Measurements from ENCODE around the gene INPP5A. TPM values are rescaled to one million over a fixed set of nuclear protein-coding genes. Genes with fewer than 3 reads are reported as not detected.

INPP5A gene
- total RNA-seq, 1 experiment from 2014 or later = 22.6 TPM

DNA sequence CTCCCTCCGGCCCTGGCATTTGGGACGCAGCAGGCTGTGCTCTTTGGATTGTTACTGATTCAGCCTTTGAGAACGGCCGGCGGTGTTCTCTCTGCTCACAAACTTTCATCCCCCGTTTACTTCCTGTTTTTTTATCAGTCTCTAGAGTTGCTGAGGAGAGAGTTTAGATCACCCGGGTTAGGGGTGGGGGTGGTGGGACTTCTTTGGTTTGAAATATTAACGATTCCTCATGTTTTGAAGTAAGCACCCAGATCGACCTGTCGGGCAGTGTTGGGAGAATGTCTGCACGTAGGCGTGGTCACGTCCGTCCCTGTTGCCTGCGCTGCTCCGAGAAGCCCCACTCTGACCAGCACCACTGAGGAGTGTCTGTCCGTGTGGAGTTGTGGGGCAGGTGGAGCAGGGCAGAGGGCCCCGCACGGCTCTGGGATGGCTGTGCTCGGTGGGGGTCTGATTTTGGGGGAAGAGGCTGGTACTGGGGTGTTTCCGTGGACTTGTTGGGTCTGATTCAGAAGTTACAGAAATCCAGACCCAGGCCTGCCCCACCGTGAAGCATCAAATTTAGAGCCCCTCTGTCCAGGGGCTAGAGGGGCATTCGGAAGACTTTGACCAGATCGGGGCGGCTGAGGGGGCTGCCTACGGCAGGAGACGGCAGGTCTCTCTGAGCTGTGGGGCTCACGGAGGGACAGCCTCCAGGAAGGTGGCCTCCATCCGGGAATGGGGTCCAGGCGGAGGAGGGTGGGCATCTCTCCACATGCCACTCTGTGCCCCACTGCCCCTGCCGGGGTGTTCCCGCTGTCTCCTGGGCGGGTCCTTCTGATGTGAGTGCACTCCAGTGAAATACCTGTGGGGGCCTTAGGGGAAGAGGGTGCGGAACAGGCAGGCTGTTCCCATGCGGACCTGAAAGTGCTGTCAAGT, 7.4 kb downstream of the INPP5A start:
- TF ChIP-seq, protein P1, sequence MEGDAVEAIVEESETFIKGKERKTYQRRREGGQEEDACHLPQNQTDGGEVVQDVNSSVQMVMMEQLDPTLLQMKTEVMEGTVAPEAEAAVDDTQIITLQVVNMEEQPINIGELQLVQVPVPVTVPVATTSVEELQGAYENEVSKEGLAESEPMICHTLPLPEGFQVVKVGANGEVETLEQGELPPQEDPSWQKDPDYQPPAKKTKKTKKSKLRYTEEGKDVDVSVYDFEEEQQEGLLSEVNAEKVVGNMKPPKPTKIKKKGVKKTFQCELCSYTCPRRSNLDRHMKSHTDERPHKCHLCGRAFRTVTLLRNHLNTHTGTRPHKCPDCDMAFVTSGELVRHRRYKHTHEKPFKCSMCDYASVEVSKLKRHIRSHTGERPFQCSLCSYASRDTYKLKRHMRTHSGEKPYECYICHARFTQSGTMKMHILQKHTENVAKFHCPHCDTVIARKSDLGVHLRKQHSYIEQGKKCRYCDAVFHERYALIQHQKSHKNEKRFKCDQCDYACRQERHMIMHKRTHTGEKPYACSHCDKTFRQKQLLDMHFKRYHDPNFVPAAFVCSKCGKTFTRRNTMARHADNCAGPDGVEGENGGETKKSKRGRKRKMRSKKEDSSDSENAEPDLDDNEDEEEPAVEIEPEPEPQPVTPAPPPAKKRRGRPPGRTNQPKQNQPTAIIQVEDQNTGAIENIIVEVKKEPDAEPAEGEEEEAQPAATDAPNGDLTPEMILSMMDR (conservative IDR thresholded peaks at IDR 0.05; ENCODE audit: low read depth, low read length) = no peak
- TF ChIP-seq EZH2phosphoT487 (IDR thresholded peaks at IDR 0.05; ENCODE audit: borderline replicate concordance, low read length) = no peak
- TF ChIP-seq EZH2 (IDR thresholded peaks at IDR 0.05; ENCODE audit: low read length, unreplicated experiment) = no peak
- Histone ChIP-seq H4K20me1 (ENCODE audit: low read length) (peaks cover 9% of the 10 kb centered on the region; the same call in 1 of the 2 replicates), H3K9me3 (ENCODE audit: low read length) (no peaks in the 10 kb centered on the region), H3K9me2 (replicated peaks; ENCODE audit: low read length) (no peaks in the 10 kb centered on the region), H3K27me3 (ENCODE audit: low read length) (no peaks in the 10 kb centered on the region), H3K9ac (ENCODE audit: low read length) (no peak overlapping the region), H3K79me2 (ENCODE audit: low read length) (peaks cover 96% of the 10 kb centered on the region), H3K4me3 (ENCODE audit: low read length) (no peak overlapping the region), H3K27ac (ENCODE audit: low read length) (no peak overlapping the region), H2AFZ (ENCODE audit: low read length) (no peak overlapping the region), H3K36me3 (ENCODE audit: low read depth, low read length) (no peaks in the 10 kb centered on the region), H3K4me2 (ENCODE audit: low read length) (no peak overlapping the region), H3K4me1 (ENCODE audit: insufficient read depth, low read length) (peaks cover 10% of the 10 kb centered on the region), H3F3A (ENCODE audit: low read length, unreplicated experiment) (no peaks in the 10 kb centered on the region)
- POLR2A ChIA-PET (ENCODE audit: unreplicated experiment) = no interaction called here
- no peak for DNase-seq
- intact Hi-C loops (cut with micrococcal nuclease) = no loop called here
- no peak for ATAC-seq
- no TSS peak for BruUV-seq (replicated peaks)
- CTCF ChIA-PET = no interaction called here

DNA sequence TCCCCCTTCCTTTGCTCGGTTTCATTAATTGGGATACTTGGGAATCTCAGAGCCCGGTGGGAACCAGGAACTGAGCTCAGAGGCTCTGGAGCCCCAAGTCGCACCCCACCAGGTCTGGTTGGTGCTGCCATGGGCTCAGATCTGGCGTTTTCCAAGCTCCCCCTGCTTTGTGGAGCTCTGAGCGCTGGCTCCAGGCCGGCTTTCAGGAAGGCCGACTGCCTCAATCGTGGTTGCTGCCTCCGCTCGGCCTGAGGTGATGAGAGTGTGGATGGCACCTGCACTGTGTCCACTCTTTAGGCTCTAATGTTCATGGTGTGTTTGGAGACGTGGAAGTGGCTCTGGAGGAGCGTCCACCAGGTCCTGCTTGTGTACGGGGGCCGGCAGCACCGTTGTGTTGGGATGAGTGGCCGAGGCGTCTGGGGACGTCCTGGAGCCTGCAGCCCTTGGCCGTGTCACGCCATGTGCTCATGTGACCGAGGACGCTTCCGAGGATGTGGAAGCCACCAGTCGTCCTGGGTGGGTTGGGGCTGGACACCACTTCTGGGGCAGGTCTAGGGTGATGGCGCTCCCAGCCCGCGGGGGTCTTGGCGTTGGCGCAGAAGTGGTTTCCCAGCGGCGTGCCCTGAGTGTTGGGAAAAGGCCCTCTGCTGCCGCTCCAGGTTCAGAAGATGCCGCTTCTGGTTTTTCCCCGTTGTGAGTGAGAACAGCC, 8.2 kb downstream of the INPP5A start:
- no peaks in the 10 kb centered on the region for H3K36me3 ChIP-seq (ENCODE audit: low read depth, low read length)
- ChIA-PET CTCF (no interaction called here), POLR2A (ENCODE audit: unreplicated experiment) (no interaction called here)
- no peak for ATAC-seq
- intact Hi-C loops (cut with micrococcal nuclease) = no loop called here
- no peak for DNase-seq
- no peak overlapping the region for H3K9ac ChIP-seq (ENCODE audit: low read length)
- BruUV-seq (replicated peaks) = no TSS peak
- H3F3A ChIP-seq (ENCODE audit: low read length, unreplicated experiment) = no peaks in the 10 kb centered on the region
- no peak for TF ChIP-seq EZH2phosphoT487 (IDR thresholded peaks at IDR 0.05; ENCODE audit: borderline replicate concordance, low read length)
- TF ChIP-seq EZH2 (IDR thresholded peaks at IDR 0.05; ENCODE audit: low read length, unreplicated experiment) = no peak
- TF ChIP-seq, protein P1 (conservative IDR thresholded peaks at IDR 0.05; ENCODE audit: low read depth, low read length) = no peak
- H3K9me3 ChIP-seq (ENCODE audit: low read length) = no peaks in the 10 kb centered on the region
- no peak overlapping the region for H3K4me3 ChIP-seq (ENCODE audit: low read length)
- peaks cover 95% of the 10 kb centered on the region for H3K79me2 ChIP-seq (ENCODE audit: low read length)
- H3K27me3 ChIP-seq (ENCODE audit: low read length) = no peaks in the 10 kb centered on the region
- H3K9me2 ChIP-seq (replicated peaks; ENCODE audit: low read length) = no peaks in the 10 kb centered on the region
- H3K4me1 ChIP-seq (ENCODE audit: insufficient read depth, low read length) = peaks cover 2% of the 10 kb centered on the region
- H2AFZ ChIP-seq (ENCODE audit: low read length) = no peak overlapping the region
- no peak overlapping the region for H3K4me2 ChIP-seq (ENCODE audit: low read length)
- H3K27ac ChIP-seq (ENCODE audit: low read length) = no peak overlapping the region
- H4K20me1 ChIP-seq (ENCODE audit: low read length) = 0 out of 2 replicates have a peak, but pooled peaks cover 1% of the 10 kb centered on the region

Measured in PC-3 (cell line).